Measurements from ENCODE around the gene GATA2.

The GATA2 gene

DNA sequence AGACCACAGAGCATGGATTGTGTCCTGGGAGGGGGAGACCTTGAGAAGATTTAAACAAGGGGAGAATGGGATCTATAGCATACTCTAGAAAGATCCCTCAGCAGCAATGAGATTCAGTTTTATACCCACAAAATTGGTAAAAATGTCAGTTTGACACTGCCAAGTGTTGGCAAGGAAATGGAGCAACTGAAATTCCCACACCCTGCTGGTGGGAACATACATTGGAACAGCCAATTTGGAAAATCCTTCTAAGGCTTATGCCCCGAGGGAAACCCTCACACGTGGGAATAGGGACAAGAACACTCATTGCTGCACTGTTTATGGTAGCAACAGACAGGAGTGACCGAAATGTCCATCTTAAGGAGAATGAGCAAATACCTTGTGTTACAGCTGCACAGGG is 21.3 kb downstream of the GATA2 start:
- FAIRE-seq: no peak

DNA sequence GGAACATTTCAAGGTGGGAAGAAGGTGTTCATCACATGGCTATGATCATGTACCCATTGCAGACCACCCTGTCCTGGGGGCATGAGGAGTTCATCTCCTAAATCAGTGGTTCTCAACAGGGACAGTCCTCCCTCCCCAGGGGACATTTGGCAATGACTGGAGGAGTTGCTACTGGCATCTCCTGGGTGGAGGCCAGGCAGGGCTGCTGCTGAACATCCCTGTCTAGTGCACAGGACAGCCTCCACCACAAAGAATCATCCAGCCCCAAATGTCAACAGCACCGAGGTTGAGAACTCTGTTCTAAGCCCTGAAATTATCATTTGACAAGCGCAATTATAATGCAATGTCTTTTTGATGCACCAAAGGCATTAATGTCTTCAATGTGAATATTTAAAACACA is 21.9 kb downstream of the GATA2 start:
- no peak for FAIRE-seq

DNA sequence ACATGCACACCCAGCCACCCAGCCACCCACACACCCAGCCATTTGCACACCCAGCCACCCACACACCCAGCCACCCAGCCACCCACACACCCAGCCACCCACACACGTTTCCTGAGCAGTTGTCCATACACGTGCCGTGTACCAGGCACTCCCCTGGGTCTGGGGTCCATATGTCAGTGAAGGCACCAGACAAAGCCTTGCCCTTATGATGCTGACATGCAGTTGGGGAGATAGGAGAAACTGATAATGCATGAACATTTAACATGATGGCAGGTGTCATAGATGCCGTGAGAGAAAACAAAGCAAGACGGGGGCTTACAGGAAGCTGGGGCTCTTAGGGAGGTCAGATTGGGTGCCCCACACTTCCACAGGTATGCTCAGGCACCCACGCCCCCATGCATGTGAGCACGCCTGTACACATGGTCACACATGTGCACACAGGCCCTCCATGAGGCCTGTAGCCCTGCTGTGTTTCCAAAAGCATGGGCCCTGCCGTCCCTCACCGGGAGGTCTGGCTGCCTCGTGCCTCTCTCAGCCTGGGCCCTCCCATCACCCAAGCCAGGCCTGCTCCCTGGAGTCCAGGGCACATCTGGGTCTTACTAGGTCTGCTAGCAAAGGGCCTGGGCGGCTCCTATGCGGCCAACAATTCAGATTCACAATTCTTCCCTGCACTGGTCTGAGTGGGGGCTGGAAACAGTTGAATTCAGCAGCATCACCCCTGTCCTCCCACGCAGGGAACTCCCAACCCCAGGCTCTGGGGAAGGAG is 22.7 kb downstream of the GATA2 start:
- no peak for FAIRE-seq

DNA sequence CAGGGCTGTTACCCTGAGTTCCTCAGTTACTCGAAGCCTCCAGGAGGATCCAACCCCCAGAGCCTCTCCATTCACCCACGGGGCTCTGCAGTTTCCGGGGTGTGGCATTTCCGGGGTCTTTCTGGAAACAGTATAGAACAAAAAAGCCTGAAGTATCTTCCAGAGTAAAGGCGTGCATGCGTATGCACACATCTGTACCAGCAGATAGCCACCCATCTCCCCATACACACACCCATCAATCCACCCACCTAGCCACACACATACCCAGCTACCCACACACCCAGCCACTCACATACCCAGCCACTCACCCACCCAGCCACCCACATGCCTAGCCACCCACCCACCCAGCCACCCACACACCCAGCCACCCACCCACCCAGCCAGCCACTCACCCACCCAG is 23.4 kb downstream of the GATA2 start:
- no peak for FAIRE-seq

DNA sequence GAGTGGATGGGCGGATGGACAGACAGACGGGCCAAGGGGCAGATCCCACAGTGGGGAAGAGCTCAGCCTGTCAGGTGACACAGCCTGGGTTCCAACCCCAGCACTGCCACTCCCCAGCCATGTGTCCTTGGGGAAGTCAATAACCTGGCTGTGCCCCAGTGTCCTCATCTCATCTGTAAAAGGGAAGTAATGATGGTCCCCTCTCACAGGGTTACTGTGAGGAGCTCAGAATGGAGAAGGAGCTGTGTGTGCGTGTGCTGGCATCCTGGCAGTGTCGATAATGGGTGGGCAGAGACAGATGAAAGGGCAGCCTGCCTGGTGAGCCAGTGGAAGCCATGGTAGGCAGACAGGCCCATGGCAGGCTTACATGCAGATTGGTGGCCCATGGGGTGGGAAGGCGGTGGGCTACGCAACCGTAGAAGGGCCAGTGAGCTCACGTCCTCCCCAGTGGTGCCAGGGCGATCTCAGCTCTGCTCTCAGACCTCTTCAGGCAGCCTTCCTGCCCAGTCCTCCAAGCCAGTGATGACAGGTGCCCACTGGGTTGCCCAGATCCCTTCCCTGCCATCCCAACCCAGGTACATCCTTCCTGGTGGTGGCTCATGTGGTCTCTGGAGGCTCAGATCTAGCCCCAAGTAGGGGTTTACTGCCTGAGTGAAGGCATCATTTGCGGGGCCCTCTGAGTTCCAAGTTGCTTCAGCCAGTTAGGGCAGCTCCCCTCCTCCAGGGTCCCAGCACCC is 24.0 kb downstream of the GATA2 start:
- no peak for FAIRE-seq

DNA sequence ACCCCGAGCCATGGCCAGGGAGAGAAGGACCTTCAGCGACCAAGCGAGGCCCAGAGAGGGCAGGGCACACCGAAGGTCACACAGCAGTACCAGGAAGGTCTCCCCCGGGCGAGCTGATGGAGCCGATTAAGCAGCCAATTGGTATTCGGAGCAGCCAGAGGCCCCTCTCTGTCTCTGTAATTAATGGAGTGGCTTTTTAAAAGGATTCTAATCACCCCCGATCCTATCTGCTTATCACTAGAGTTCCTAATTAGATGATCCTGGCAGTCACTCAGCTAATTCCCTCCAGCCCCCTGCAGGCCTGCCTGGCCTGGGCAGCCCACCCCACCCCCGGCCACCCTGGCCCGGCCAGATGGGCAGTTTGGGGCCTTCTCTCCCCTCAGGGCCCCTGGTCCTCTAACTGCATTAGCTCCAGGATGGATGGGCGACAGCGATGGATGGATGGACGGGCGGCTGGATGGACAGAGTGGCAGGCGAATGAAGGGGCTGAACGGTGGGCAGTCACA is 24.7 kb downstream of the GATA2 start:
- no peak for FAIRE-seq

DNA sequence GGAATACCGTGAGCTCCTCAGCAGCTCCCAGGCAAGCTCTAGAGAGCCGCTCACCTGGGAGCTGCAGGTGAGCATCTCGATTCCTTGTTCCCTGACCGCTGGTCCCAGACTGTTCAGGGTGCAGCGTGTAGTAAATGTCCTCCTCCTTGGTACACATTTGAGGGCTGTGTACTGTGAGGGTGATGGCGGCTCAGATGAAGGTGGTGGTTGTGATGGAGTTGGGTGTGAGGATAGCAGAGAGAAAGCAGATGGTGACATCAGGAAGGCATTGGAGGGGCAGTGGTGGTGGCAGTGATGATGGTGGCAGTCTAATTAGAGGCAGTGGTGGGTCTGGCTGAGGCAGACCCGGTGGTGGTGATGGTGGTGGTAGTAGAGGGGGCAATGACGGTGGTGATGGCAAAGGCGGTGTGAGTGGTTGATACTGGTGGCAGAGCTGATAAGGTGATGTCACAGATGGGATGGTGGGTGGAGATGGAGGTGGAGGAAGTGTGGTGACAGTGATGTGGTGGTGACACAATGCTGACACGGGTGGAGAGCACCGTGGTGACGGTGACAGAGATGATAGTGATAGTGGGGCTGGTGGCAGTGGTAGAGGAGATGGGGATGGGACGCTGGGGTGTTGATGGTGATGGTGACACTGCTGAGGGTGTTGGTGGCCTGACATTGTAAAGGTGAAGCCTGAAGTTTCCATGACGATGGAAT is 26.0 kb downstream of the GATA2 start, which contains the start of gene DNAJB8:
TSS of gene DNAJB8 (minus strand) at position 51 of the 702 bp plus-strand sequence. CDS start 3,645 bp downstream, outside the sequence.
- no peak for FAIRE-seq

DNA sequence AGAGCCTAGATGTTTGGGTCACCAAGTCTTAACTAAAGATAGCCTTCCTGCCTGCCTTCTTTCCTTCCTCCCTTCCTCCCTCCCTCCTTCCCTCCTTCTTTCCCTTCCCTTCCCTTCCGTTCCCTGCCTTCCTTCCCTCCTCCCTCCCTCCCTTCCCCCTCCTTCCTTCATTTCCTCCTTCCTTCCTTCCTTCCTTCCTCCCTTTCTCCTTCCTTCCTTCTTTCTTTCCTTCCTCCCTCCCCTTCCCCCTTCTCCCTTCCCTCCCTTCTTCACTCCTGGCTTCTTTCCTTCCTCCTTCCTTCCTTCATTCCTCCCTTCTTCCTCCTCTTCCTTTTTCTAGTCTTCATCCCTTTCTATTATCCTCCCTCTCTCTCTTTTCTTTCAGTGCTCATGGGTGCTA is 28.3 kb downstream of the GATA2 start:
- no peak for FAIRE-seq

DNA sequence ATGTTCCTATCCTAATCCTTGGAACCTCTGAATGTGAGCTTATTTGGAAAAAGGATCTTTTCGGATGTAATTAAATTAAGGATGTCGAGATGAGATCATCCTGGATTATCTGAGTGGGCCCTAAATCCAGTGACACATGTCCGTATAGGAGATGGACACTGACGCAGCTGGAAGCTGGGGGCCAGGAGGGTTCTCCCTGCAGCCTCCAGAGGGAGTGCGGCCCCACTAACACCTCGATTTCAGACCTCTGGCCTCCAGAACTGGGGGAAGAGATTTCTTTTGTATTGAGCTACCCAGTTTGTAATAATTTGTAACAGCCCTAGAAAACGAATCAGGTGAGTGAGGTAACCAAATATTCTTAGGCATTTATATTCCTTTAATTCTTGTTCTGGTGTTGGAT is 28.8 kb downstream of the GATA2 start:
- no peak for FAIRE-seq

DNA sequence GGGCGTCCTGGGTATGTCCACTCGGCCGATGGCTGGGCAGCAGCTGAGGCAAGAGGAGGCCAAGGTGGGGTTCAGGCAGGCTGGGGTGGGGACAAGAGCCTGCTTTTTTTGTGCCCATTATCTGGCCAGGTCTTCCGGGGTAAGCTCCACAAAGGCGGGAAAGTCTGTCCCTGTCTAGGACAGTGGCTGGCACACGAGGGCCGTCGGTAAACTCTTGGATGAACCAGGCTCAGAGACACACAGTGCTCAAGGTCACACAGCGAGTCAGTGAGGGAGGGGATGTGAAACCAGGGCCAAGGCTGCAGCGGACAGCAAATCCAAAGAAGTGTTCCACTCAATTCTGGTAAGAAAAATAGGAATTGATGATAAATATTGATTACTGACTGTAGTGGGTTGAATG is 29.2 kb downstream of the GATA2 start:
- FAIRE-seq: no peak

DNA sequence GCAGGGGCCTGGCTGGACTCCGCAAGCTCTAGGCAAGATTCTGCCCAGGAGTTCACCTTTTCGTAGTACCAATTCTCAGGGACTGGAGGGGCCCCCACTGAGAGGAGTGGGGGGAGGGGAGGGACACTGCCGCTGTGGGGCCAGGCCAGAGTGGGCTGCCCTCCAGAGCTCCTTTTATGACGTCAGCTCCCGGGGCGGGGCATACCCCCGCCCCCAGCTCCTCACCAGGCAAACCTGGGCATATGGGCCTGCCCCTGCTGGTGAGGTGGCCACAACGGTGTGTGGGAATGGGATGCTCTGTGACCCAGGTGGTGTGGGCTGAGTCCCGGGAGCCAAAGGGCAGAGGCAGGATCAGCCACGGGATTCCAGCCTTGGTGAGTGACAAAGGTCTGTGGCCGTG is 29.6 kb downstream of the GATA2 start:
- no peak for FAIRE-seq

DNA sequence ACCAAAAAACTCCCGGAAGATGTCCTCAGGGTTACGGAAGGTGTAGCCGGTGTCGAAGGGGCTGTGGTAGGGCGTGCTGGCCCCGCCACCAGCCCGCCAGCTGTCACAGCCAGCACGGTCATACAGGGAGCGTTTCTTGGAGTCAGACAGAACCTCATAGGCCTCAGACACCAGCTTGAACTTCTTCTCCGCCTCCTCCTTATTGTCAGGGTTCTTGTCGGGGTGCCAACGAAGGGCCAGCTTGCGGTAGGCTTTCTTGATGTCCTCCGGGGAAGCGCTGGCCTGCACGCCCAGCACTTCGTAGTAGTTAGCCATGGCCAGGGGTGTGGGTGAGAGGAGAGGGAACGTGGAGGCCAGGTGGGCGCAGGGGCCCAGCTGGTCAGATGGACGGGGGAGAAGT is 30.1 kb downstream of the GATA2 start:
- no peak for FAIRE-seq

DNA sequence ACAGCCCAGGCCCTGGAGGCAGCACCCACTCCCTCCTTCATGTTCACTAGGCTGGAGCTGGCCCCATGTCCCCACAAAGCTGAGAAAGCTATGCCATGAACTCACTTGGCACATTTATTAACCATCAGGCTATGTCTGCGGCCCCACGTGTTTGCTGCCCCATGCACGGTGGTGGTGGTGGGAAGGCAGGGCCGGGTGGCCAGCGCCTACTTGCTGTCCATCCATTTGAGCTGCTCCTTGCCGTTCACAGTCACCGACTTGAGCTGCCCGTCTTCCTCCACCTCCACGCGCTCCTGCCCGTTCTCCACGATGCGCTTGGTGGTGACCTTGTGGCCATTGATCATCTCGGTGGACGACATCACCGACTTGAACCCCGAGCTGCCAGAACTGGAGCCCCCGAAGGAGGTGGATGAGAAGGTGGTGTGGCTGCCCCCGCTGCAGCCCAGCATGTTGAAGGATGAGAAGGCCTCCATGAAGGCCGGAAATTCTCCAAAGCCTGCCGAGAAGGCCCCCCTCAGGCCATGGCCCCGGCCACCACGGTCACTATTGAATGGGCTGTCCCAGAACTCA is 30.6 kb downstream of the GATA2 start:
- no peak for FAIRE-seq

DNA sequence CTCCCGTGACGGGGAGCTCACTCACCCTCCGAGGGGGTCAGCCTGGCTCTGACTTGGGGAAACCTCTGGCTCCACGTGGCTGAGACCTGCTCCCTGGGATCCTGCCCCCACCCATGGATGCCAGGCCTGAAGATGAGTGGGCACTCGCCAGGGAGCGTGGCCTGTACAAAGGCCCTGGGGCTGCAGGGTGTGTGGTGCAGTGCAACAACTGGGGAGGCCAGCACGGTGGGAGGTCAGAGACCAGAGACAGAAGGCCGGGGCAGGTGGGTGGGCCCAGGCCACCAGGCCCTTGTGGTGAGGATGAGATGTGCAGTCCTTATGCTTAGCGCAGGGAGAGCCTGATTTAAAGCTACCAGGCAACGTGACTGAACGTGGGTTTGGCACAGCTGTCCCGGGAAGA is 31.3 kb downstream of the GATA2 start:
- no peak for FAIRE-seq

DNA sequence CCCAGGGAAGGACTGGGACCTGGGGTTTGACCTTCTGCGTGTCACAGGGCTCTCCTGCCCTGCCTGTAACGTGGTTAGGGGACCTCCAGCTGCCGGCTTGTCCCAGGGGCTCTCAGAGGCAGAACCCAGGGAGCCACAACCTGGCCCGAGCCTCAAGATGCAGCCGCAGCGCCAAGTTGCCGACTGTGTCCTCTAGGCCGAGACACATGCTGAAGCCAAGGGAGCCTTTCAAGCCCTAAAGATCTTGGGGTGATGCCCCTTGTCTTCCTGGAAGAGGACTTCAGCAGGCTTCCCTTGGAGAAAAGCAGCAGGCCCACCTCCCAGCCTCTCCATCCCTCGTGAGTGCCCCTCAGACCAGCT is 33.6 kb downstream of the GATA2 start:
- no peak for FAIRE-seq

DNA sequence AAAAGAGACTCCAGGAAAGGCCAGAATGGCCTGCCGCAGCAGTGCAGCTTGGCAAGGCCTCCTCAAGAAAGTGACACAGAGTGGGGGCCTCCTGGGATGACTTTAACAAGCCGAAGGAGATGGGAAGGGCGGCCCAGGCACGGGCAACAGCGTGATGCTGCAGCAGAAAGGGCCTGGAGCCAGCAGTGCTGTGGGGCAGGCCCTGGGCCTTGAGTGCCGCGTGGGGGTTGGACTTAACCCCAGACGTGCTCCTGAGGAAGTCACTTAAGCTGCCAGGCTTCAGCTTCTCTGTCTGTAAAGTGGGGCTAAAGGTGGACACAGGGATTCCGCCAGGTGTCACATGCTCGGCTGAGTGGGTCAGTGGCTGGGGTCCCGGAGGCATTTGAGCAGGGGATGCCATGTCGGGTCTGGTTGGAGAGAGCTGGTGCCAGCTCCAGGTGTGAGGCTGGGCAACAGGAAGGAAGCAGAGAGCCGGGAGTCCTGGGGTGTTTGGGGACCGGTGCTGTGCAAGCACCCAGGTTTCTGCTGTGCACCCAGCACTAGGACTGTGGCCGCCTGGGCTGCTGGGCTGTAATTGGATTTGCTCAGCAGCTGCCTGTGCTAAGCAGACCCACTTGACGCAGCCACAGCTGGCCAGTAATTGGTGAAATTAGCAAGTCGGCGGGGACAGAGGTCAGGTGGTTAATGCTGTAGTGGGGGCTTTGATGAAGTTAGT is 34.1 kb downstream of the GATA2 start:
- no peak for FAIRE-seq

DNA sequence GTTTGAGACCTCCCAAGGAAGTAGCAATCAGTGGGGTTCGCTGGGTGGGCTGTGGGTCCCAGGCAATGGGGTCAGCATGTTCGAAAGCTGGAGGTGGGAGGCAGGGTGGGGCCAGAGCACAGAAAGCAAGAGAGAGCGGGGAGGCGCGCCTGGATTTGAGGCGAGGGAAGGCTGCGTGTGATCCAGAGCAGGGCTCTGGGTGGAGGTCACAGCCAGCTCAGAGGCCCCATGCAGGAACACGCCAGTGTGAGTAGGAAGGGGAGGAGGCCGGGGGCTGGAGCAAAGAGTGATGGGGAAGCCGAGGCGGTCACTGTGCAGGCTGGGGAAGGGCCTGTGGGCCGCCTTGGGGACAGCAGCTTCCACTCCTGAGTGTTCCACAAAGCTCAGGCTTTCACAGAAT is 35.1 kb downstream of the GATA2 start:
- no peak for FAIRE-seq

DNA sequence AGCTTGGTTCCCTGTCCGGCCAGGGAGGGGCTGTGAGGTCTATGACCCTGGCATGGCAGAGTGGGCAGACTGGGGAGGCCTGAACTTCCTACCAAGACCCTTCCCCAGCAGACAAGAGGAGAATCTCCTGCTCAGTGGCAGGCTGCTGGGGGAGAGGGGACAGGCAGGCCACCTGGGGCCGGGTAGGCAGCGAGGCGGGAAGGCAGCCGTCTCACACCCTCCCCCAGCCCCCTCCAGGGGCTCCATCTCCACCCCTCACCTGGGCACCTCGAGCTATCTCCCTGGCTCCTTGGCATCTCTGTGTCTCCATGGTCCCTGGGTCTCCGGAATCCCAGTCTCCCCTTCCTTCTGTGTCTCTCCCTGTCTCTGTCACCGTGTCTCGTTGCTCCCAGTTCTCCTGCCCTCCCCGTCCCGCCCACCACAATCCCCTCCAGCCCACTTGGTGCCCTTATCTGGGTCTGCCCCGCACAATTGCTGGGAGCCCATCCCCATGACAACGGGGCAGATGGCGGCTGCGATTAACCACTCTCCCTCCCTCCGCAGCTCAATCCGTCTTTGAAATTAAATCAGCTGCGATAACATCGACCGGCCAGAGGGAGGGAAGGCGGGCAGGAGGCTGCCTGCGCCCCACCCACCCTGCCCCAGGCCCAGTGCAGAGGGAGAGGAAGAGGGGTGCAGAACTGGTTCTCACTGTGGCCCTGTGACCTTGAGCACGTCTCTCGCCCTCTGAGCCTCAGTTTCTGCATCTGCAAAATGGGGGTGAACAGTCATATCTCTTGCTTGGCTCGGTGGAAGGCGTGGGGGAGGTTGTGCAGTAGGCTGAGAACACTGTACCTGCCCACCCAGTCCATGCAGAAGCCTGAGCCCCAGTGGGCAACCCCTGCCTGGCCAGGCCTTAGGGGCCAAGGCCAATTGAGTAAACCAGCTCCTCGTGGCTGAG is 36.0 kb downstream of the GATA2 start:
- FAIRE-seq: no peak

DNA sequence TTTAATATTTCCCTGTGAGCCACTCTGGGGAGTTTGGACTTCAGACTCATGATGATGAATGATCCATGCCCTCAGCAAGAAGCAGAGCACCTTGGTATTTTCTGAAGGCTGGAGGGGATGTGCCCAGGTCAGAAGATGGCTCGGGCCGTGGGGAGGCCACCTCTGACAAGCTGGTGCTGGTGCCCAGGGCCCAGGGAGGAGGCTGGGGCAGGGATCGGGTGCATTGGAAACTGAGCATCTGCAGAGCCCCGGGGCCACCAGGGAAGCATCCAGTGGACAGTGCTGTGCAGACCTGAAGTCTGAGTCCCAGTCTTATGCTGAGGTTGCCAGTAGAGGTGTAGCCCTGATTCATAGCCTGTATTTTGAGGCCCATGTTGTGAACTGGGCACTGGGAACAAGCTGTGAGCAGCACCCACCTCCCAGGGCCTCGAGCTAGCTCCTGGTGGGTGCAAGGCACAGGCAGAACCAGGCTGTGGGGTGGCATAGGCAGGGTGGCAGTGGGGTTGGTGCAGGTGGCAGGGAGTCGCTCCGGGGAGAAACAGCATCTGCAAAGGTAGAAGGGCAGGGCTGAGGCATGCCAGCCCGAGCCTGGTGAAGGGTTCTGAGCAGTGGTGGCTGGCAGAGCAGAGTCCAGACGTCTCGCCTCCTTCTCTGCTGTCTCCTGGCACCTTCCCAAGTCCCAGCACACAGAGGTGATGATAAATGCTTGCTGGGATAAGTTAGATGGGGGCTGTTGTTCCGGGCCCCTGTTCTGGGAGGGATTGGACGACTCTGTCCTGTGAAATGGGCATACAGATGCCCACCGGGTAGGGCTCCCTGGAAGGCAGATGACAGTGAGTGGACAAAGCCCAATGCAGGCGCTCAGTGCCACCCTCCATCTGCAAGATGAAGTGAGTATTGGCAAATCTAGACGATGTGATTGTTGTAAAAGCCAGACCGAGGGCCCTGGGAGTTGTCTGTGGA is 36.9 kb downstream of the GATA2 start:
- no peak for FAIRE-seq

DNA sequence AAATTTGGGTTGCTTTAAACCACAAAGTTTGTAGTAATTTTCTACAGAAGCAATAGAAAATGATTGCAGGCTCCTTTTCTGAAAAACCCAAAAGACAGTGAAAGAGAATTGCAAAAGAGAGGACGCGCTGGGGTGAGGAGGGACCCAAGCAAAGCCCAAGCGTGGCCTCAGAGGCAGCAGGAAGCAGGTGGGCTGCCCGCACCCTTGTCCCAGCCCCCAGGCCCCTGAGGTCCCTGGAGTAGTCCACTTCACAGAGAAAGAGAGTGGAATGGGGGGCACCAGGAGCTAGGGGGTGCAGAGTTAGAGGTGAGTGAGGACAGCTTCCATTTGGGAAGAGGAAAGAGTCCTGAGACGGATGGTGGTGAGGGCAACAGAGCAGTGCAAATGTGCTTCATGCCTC is 37.9 kb downstream of the GATA2 start:
- FAIRE-seq: no peak

DNA sequence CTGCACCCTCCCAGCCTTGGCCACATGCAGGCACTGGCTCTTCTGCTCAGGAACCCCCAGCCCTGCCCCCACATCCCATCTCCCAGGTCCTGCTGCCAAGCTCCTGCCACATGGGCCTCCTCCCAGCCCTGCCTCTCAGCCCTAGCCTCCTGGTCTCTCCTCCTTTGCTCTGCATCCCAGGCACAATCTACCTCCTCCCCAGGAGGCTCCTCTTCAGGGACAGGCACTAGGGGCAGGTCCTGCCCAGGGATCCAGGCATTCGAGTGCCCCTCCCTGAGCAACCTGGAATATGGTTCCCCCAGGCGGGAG is 38.7 kb downstream of the GATA2 start:
- no peak for FAIRE-seq

Measured in islet of Langerhans (tissue), 1 donor.